OCI-LY7 (cell line): ENCODE measurements around the gene GEN1. TPM values are rescaled to one million over a fixed set of nuclear protein-coding genes. Genes with fewer than 3 reads are reported as not detected.
A peak's percentile ranks its signal among the peaks of the same experiment; 100 is the strongest.

Experiments used
- BruUV-seq: library from RNA; stranded (reverse); fragments of 400-500 nt; replicated peaks from 2 replicates; lab custom pipeline; 2021; lab: Mats Ljungman, UMichigan
- CTCF ChIA-PET: fragments of 300-600 bp; sonication (Branson Sonifier 250); formaldehyde crosslinking; loops from one replicate; lab custom pipeline; 2022; ENCODE audit warnings: antibody characterized with exemption; ENCODE audit not compliant: unreplicated experiment; lab: Charles Lee
- POLR2A ChIA-PET: fragments of 300-600 bp; sonication (Branson Sonifier 250); formaldehyde crosslinking; loops from one replicate; lab custom pipeline; 2022; ENCODE audit warnings: antibody characterized with exemption; lab: Charles Lee
- DNase-seq: peaks from one replicate; pipeline ENCODE4 v3.0.0-alpha.2; 2015; ENCODE audit warnings: low spot score
- H2AFZ ChIP-seq: fragments of 200-600 bp; sonication (generic), shearing (Covaris generic); 2 replicates; pipeline ENCODE4 v1.6.1; 2014; ENCODE audit warnings: mild to moderate bottlenecking, antibody characterized with exemption, low read length, moderate library complexity
- H3K27ac ChIP-seq: fragments of 200-600 bp; sonication (generic); 2 replicates; pipeline ENCODE4 v1.5.1; 2014; ENCODE audit warnings: mixed run types, low read depth, mild to moderate bottlenecking, moderate library complexity, low read length, inconsistent platforms; ENCODE audit not compliant: poor library complexity, severe bottlenecking
- H3K36me3 ChIP-seq: fragments of 200-600 bp; sonication (generic); 2 replicates; pipeline ENCODE4 v1.6.1; 2014; ENCODE audit warnings: mild to moderate bottlenecking, antibody characterized with exemption, low read length, moderate library complexity, mixed read lengths; ENCODE audit not compliant: insufficient read depth
- H3K4me1 ChIP-seq: fragments of 200-600 bp; sonication (generic); 2 replicates; pipeline ENCODE4 v1.5.1; 2014; ENCODE audit warnings: mild to moderate bottlenecking, low read length; ENCODE audit not compliant: insufficient read depth, poor library complexity, severe bottlenecking
- H3K4me2 ChIP-seq: fragments of 200-600 bp; sonication (generic); 2 replicates; pipeline ENCODE4 v1.6.1; 2014; ENCODE audit warnings: mild to moderate bottlenecking, low read length
- H3K4me3 ChIP-seq: fragments of 200-600 bp; sonication (generic); 2 replicates; pipeline ENCODE4 v1.5.1; 2014; ENCODE audit warnings: mild to moderate bottlenecking, low read depth, low read length; ENCODE audit not compliant: poor library complexity, severe bottlenecking
- H3K79me2 ChIP-seq: fragments of 200-600 bp; sonication (generic); 2 replicates; pipeline ENCODE4 v1.6.1; 2016; ENCODE audit warnings: low read depth, mild to moderate bottlenecking, low read length, moderate library complexity, mixed read lengths; ENCODE audit not compliant: insufficient read depth
- H3K9me2 ChIP-seq: fragments of 200-600 bp; sonication (generic); 2 replicates; pipeline ENCODE4 v1.6.1; 2016; ENCODE audit warnings: mild to moderate bottlenecking, low read length, mixed read lengths; ENCODE audit not compliant: insufficient read depth
- H3K9me3 ChIP-seq: fragments of 200-600 bp; sonication (generic); 2 replicates; pipeline ENCODE4 v1.6.1; 2014; ENCODE audit warnings: mild to moderate bottlenecking, mixed run types, low read length, mixed read lengths
- H4K20me1 ChIP-seq: fragments of 200-600 bp; sonication (generic); 2 replicates; pipeline ENCODE4 v1.6.1; 2014; ENCODE audit warnings: mild to moderate bottlenecking, antibody characterized with exemption, low read length, moderate library complexity, mixed read lengths; ENCODE audit not compliant: insufficient read depth
- EZH2phosphoT487 ChIP-seq: fragments of 200-600 bp; sonication (generic); IDR thresholded peaks from 2 replicates; pipeline ENCODE4 v1.6.1; 2018; ENCODE audit warnings: low read depth, borderline replicate concordance, mild to moderate bottlenecking, mixed run types, antibody characterized with exemption, low read length, moderate library complexity, mixed read lengths
- intact Hi-C: fragments of 100-400 bp; cut with micrococcal nuclease; formaldehyde crosslinking; loops from one replicate; pipeline ENCODE4 v1.10.0; 2022; ENCODE audit not compliant: unreplicated experiment
- total RNA-seq, 2 experiments: library from RNA; depleted of rRNA in 1 of 2; stranded (reverse); fragments of >200 nt in 1 of 2; shearing (Covaris generic) in 1 of 2; gene quantifications; 2 replicates each; pipeline ENCODE4 v1.2.3, GENCODE V29; 2014 to 2022
- TF ChIP-seq, protein P1 (sequence below): fragments of 200-600 bp; sonication (generic); conservative IDR thresholded peaks from 2 replicates; pipeline ENCODE4 v1.5.1; 2014; ENCODE audit warnings: mild to moderate bottlenecking, antibody characterized with exemption, low read length, moderate library complexity, mixed read lengths

GEN1 gene
- total RNA-seq, 2 experiments from 2014 or later, result 52.5 to 112 TPM

DNA sequence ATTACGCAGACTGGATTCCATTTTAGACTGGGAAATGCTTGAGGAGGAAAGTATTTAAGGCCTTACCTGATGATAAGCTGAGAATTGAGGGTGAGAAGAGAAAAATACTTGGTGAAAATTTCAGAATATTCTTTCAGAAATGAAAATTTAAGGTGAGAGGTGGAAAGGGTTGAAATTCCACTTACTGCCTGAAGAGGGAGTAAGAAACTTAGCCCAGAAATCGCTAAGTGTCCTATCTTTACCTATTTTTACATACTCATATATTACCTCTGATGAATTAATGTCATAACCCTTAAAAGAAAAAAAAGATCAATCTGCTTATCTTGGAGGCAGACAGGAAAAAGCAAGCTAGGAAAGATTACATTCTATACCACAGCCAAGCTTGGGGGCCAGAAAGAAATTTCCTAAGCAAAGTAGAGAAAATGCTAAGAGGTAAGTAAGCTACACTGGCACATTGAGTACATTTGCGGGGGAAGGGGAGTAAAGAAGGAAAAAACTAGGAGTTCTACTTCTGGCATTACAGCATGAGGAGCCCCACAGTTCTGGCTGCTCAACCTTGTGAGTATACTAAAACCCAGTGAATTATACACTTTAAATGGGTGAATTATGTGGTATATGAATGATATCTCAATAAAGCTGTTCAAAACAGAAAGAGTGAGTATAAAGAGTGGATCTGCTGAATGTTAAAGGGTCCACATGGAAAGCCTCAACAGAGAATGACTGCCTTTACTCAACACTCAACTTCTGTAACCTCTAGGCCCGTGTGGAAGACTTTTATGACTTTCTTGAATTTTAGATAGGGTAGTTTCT is 34.2 kb upstream of the GEN1 start:
- BruUV-seq, result no TSS peak
- Histone ChIP-seq H3K9me3 (no peaks in the 10 kb centered on the region), H3K9me2 (no peaks in the 10 kb centered on the region), H4K20me1 (no peaks in the 10 kb centered on the region), H3K36me3 (peaks cover 92% of the 10 kb centered on the region), H3K4me3 (no peak overlapping the region), H3K4me2 (no peak overlapping the region), H3K79me2 (no peaks in the 10 kb centered on the region), H3K27ac (no peak overlapping the region), H2AFZ (no peak overlapping the region), H3K4me1 (no peaks in the 10 kb centered on the region)
- DNase-seq, result peak; percentile 42
- TF ChIP-seq EZH2phosphoT487, result no peak
- TF ChIP-seq, protein P1, sequence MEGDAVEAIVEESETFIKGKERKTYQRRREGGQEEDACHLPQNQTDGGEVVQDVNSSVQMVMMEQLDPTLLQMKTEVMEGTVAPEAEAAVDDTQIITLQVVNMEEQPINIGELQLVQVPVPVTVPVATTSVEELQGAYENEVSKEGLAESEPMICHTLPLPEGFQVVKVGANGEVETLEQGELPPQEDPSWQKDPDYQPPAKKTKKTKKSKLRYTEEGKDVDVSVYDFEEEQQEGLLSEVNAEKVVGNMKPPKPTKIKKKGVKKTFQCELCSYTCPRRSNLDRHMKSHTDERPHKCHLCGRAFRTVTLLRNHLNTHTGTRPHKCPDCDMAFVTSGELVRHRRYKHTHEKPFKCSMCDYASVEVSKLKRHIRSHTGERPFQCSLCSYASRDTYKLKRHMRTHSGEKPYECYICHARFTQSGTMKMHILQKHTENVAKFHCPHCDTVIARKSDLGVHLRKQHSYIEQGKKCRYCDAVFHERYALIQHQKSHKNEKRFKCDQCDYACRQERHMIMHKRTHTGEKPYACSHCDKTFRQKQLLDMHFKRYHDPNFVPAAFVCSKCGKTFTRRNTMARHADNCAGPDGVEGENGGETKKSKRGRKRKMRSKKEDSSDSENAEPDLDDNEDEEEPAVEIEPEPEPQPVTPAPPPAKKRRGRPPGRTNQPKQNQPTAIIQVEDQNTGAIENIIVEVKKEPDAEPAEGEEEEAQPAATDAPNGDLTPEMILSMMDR, result peak; percentile 97
- ChIA-PET POLR2A (interaction anchor here (0.6 to 2.1 kb wide), 6 partner anchors 9 to 141 kb away, joined by 3 to 8 read pairs (median 4); no protein-coding TSS in a partner anchor), CTCF (no interaction called here)
- intact Hi-C loops, result loop anchor here (2.0 to 5.0 kb wide), 5 partner anchors 33 to 638 kb away; partner anchors contain the start of gene SMC6

DNA sequence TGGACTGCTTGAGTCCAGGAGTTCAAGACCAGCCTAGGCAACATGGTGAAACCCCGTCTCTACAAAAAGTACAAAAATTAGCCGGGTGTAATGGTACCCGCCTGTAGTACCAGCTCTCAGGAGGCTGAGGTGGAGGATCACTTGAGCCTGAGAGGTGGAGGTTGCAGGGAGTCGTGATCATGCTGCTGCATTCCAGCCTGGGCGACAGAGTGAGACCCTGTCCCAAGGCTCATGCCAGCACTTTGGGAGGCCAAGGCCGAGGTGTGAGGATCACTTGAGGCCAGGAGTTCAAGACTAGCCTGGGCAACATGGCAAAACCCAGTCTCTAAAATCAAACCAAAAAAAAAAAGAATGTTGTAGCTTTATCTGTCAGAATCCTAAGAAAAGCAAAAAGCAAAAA is 25.7 kb upstream of the GEN1 start:
- no peak overlapping the region for H3K4me3 ChIP-seq
- BruUV-seq, result no TSS peak
- H3K27ac ChIP-seq, result no peak overlapping the region
- intact Hi-C loops, result no loop called here
- CTCF ChIA-PET, result interaction anchor here (0.7 kb wide), 1 partner anchor 15 kb away, joined by 3 read pairs; no protein-coding TSS in a partner anchor
- no peaks in the 10 kb centered on the region for H4K20me1 ChIP-seq
- no peaks in the 10 kb centered on the region for H3K9me2 ChIP-seq
- DNase-seq, result no peak
- POLR2A ChIA-PET, result interaction anchor here (0.7 to 1.3 kb wide), 5 partner anchors 9 to 140 kb away, joined by 3 to 8 read pairs (median 3); no protein-coding TSS in a partner anchor
- H2AFZ ChIP-seq, result no peak overlapping the region
- TF ChIP-seq, protein P1, result no peak
- TF ChIP-seq EZH2phosphoT487, result no peak
- H3K36me3 ChIP-seq, result peaks cover 86% of the 10 kb centered on the region
- no peaks in the 10 kb centered on the region for H3K4me1 ChIP-seq
- H3K79me2 ChIP-seq, result no peaks in the 10 kb centered on the region
- H3K4me2 ChIP-seq, result no peak overlapping the region
- H3K9me3 ChIP-seq, result no peaks in the 10 kb centered on the region

DNA sequence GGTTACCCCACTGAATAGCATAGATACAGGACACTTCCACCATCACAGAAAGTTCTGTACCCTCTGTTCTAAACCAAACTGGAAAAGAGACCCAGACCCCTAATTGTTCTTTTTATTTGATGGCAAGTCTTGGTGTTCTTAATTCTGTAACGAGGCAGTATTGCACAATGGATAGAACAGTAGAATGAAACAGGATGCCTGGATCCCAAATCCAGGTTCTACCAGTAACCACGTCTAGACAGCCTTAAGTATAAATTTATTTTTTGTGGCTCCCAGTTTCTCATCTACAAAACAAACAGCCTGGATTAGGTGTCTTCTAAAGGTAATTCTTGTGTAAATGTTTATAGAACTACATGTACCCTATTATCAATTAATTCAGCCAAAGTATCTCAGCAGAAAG is 24.1 kb upstream of the GEN1 start:
- Histone ChIP-seq H3K9me3 (no peaks in the 10 kb centered on the region), H3K36me3 (peaks cover 85% of the 10 kb centered on the region), H3K27ac (no peak overlapping the region), H3K9me2 (no peaks in the 10 kb centered on the region), H3K4me2 (no peak overlapping the region), H3K79me2 (no peaks in the 10 kb centered on the region), H4K20me1 (no peaks in the 10 kb centered on the region), H2AFZ (no peak overlapping the region), H3K4me1 (no peaks in the 10 kb centered on the region), H3K4me3 (no peak overlapping the region)
- CTCF ChIA-PET, result no interaction called here
- intact Hi-C loops, result no loop called here
- no peak for DNase-seq
- POLR2A ChIA-PET, result interaction anchor here (0.6 to 0.7 kb wide), 4 partner anchors 18 to 143 kb away, joined by 3 to 7 read pairs (median 3); no protein-coding TSS in a partner anchor
- no TSS peak for BruUV-seq
- no peak for TF ChIP-seq EZH2phosphoT487
- TF ChIP-seq, protein P1, result no peak
